AG04449 (cell line): Measurements from ENCODE around the gene MAP2K7.
"Not testable (repeated sequence)": the region's sequence is repeated elsewhere in the genome, so short reads cannot be mapped to it uniquely, and the experiment has no call there.

ENCODE experiments used
- CTCF ChIA-PET: fragments of 350-600 bp; formaldehyde crosslinking; extraction: SDS; loops from one replicate; lab custom pipeline; 2021; ENCODE audit warnings: antibody characterized with exemption; lab: Yijun Ruan, JAX
- POLR2A ChIA-PET: fragments of 400-600, 350-600 bp; formaldehyde crosslinking; extraction: SDS; loops from one replicate; lab custom pipeline; 2020; ENCODE audit warnings: antibody characterized with exemption, inconsistent platforms; lab: Yijun Ruan, JAX
- DNase-seq: peaks from one replicate; pipeline ENCODE4 v3.0.0-alpha.2; 2010; ENCODE audit warnings: low read depth, low spot score
- H3K4me3 ChIP-seq: 2 replicates; pipeline ENCODE4 v1.5.1; 2011; ENCODE audit warnings: low read depth, mild to moderate bottlenecking, control low read depth, low read length
- CTCF ChIP-seq: IDR thresholded peaks from one replicate; pipeline ENCODE4 v1.5.1; 2011; ENCODE audit warnings: mild to moderate bottlenecking, moderate library complexity, low read length, control low read depth, inconsistent platforms; ENCODE audit not compliant: insufficient read depth; ENCODE audit errors: missing control alignments

Gene MAP2K7

GRCh38 chr19:7928741-7929701 lies 25.3 kb downstream of the MAP2K7 start:
- TF ChIP-seq CTCF = peak; percentile 48
- ChIA-PET POLR2A (interaction anchor here (0.8 to 1.6 kb wide), 4 partner anchors 8 to 76 kb away, joined by 3 to 10 read pairs (median 4); partner anchors contain the start of genes SNAPC2 and TIMM44), CTCF (interaction anchor here (0.6 to 4.2 kb wide), 9 partner anchors 8 to 76 kb away, joined by 3 to 43 read pairs (median 6); partner anchors contain the start of genes MAP2K7, SNAPC2 and TIMM44)
- peak; percentile 45 for DNase-seq
- peak overlapping the region; percentile 6; the same call in 1 of the 2 replicates for H3K4me3 ChIP-seq

DNA sequence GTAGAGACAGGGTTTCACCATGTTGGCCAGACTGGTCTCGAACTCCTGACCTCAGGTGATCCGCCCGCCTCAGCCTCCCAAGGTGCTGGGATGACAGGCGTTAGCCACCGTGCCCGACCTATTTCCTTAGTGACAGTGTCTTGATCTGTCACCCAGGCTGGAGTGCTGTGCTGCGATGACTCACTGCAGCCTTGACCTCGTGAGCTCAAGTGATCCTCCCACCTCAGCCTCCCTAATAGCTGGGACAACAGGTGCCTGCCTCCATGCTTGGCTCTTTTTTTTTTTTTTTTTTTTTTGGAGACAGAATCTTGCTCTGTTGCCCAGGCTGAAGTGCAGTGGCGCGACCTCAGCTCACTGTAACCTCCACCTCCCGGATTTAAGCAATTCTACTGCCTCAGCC lies 26.4 kb downstream of the MAP2K7 start:
- CTCF ChIA-PET = interaction anchor here (1.0 to 2.9 kb wide), 7 partner anchors 8 to 77 kb away, joined by 4 to 17 read pairs (median 6); partner anchors contain the start of gene TIMM44
- not testable (repeated sequence) for H3K4me3 ChIP-seq, DNase-seq
- POLR2A ChIA-PET = interaction anchor here (1.6 kb wide), 1 partner anchor 14 kb away, joined by 7 read pairs; the partner anchor contains the start of gene TIMM44

DNA sequence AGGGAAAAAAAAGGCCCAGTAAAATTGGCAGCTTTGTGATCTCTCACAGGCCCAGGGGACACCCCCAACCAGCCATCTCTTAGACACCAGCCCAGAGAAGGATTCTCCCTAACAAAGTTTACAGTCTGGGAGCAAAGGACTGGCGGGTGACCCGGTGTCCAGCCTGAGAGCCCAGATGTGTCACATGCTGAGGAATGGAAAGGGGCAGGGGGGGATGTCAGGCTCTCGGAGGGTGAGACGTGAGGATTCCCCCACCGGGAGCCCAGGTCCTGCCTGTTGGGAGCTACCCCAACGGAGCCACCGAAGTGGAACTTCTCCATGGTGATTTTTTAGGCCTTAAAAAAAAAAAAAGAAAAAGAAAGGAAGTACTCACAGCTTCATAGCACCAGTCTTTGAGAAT lies 27.1 kb downstream of the MAP2K7 start:
- TF ChIP-seq CTCF = no peak
- DNase-seq = no peak
- H3K4me3 ChIP-seq = no peak overlapping the region
- CTCF ChIA-PET = interaction anchor here (1.3 to 2.9 kb wide), 5 partner anchors 7 to 78 kb away, joined by 4 to 17 read pairs (median 11); partner anchors contain the start of gene TIMM44
- POLR2A ChIA-PET = interaction anchor here (1.6 kb wide), 1 partner anchor 13 kb away, joined by 7 read pairs; the partner anchor contains the start of gene TIMM44

DNA sequence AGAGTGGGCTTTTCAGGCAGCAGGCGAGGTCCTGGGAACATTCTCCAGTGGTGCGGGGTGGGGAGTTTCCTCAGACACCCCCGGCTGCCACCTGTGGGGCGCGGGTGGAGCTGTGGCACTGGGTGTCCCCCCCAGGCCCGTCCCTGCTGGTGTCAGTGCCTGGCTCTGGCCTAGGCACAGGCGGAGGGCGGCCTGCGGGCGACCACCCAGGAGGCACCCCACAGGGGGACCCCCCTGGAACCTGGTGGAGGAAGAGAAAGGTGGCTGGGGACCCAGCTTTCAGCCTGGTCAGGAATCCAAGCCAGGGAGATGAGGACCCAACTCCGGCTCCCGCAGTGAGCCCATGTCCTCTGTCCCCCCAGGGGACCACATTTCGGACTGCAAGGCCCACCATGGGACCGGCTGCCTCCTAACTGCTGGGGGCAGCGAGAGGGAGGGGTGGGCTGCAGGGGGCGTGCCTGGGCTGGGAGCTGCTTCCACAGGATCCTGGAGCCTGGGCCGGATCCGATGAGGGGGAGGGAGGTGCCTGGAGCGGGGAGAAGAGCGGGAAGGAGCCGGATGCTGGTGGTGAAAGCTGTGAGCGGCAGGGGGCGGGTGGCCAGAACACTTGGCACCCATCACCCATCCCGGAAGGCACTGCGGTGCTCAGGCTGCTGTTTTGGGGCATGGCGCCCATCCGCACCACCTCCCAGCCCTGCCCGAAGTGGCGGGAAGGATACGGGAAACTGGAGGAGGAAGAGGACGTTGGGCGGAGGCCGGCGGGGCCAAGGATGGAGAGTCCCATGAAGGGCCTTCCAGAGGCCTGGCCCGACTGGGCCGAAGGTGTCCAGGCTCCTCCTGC lies 27.8 kb downstream of the MAP2K7 start:
- CTCF ChIA-PET = interaction anchor here (1.1 to 2.9 kb wide), 5 partner anchors 10 to 78 kb away, joined by 4 to 13 read pairs (median 5); partner anchors contain the start of gene TIMM44
- no peak overlapping the region for H3K4me3 ChIP-seq
- no peak for DNase-seq
- POLR2A ChIA-PET = interaction anchor here (0.7 to 1.6 kb wide), 2 partner anchors 11 to 13 kb away, joined by 3 to 7 read pairs; partner anchors contain the start of gene TIMM44
- no peak for TF ChIP-seq CTCF

- POLR2A ChIA-PET = no interaction called here
- TF ChIP-seq CTCF = no peak
- H3K4me3 ChIP-seq = no peak overlapping the region
- DNase-seq = no peak
- CTCF ChIA-PET = interaction anchor here (1.1 kb wide), 1 partner anchor 11 kb away, joined by 4 read pairs; the partner anchor contains the start of gene TIMM44
These were observed 28.7 kb downstream of the MAP2K7 start for GRCh38 chr19:7932276-7932929.

- TF ChIP-seq CTCF = no peak
- ChIA-PET POLR2A (no interaction called here), CTCF (no interaction called here)
- no peak overlapping the region for H3K4me3 ChIP-seq
- DNase-seq = no peak
These were observed 29.2 kb downstream of the MAP2K7 start for GRCh38 chr19:7932930-7933300.
